ENCODE results near the gene HYCC1.
A peak's percentile ranks its signal among the peaks of the same experiment; 100 is the strongest.

Gene HYCC1

DNA sequence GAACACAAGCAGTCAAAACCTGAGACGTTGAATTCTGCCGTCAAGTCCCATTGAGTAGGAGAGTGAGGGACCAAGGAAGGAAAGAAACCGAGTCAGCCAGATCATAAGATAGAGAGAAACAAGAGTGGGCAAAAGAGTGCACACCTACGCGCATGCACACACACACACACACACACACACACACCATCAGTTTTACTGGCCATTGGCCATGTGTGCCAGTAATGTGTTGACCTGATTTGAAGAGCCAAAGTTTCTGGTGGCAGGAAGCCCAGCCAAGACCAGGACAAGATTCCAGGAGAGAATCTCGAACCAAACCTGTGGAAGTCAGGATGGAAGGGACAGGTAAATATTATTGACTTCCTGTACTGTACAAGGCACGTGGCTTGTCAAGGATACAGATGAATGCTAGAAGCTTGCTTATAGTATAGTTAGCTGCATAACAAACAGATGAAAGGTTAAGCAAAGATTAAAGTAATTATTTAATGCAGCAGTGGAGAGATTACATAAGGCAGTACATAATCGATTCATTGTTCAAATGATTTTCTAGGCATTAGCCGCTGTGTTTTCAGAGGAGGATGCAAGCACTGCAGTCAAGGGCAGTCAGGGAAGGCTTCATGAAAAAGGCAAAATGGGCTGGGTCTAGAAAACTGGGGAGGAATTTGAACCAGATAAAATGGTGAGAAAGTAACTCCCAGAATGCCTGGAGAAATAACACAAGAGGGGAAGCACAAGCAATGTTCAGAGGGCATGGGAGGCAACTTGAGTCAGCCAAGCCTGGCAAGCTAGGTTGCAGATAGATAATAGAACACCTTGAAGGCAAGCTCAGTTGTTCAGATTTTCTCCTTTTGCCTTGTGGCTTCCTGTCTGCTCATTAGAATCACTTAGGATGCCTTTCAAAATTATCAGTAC is 2.7 kb upstream of the HYCC1 start:
- no peak for DNase-seq

DNA sequence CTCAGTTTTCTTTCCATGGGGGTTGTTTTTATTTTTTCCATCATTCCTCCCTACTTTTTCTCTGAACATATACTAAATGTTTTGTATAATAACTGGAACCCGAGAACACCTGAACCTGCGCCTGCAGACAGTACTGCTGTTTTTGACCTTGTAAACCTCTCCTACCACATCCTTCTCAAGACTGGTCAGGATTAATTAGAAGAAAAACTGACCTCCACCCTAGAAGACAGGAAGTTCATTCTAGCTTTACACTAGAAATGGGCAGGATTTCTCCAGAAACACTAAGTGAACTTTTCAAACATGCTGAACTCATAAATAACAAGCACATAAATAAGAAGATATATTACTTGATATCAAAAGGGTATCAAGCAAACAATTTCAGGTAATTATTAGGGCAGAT is 751 bp upstream of the HYCC1 start:
- DNase-seq, result no peak

DNA sequence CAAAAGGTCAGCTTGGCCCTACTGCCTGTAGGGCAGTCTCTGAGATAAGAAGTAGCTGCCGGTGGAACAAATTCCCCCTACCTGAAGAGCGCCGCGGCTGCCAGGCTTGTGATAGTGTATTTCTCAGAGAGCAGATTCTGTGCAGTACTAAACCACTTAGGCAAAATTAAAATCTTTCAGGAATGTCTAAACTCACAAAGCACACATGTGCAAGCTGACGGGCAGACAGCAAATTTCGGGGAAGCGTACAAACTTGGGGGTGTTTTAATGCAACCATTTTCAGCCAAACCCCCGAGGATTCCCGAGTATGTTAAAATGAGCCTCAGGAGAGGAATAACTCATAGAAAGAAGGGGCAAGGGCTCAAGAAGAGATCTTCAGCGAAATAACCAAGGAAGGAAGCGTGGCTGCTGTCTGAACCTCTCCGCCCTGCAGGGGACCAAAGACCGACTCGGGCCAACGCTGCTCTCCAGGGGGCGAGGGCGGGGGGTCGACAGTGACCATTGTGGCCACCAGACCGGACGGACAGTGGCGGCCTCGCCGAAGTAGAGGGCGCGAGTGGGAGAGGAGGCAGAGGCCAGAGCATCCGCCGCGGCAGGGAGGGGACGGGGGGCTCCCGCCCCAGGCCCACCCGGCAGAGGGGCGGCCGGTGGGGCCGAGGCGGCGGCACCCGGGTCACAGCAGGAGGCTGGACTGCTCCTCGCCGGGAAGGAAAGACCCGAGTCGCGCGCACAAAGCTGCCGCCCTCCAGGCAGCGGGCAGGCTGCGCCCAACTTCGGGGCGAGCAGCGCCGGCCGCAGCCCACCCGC is 819 bp downstream of the HYCC1 start:
- DNase-seq, result peak in 2 of 4 experiments; percentile 7 to 8

DNA sequence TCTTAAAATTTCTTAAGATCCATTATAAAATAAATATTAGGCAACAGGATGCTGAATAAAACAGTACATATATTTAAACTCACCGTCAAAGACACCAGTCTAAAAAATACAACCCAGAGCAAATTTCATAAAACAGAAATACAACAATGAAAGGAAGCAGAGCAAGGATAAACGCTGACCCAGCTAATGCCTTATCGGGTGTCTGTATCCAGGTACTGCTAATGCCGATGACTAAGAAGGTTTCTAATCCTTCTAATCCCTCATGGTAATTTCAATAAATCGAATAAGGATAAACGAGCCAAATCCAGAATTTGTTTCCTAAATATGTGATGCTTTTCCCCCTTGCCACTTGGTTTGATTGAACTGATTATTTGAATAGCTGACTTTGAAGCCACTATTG is 1.7 kb downstream of the HYCC1 start:
- no peak for DNase-seq

DNA sequence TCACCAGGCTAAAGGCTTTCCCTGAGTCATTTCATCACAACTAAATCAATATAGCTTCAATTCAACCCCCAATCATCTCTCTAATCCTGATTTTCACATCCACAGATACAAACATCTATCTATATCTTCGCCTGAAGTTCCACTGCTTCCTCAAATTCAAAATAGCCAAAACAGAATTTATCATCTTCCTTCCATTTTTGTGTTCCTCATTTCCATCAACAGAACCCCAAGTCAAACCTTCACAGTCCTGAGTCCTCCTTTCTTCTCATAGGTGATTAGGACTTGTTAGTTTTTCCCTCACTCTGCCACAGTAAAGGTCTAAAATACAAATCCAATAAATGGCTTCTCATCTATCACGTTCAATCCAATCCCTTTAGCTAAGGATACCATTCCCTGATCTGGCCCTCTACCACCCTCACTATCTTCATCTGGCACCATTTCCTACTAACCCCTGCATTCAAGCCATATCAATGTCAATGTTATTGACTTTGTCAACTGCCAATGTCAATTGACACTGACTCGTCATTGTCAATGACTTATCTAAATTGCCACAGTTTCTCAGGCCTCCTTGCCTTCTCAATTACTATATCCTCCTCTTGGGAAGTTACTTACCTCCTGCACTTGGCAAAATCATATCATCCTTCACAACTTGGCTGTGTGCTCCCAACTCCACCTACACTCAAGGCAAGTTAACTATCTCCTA is 2.6 kb downstream of the HYCC1 start:
- DNase-seq, result no peak

DNA sequence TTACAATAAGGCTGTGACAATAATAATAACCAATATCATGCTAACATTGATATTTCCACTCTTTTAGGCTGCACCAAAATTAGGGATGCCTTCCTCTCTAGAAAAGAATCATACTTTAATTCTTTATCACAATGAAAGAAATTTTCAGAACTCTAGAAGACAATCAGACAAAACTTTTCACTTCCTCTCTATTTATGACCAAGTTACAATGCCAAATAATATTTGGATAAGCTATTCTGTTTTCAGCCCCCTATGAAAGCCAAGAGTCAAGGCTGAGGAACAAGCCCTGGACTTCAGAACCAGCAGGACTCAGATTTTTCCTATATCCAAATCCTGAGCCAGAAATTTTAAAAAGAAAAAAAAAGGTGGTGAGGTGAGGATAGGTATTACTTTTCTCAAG is 4.6 kb downstream of the HYCC1 start:
- no peak for DNase-seq

DNA sequence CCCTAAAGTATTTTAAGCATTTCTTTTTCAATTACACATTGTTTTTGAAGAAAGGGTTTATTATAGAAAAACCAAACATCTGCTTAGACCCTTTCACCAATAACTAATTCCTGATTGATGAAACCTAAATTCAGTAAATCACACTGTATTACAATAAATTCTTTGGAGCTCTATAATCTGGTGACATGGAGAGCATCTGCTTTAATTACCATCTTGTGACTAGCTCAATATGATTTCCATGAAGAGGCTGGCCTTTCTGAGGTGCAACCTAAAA is 9.7 kb downstream of the HYCC1 start:
- no peak for DNase-seq

DNA sequence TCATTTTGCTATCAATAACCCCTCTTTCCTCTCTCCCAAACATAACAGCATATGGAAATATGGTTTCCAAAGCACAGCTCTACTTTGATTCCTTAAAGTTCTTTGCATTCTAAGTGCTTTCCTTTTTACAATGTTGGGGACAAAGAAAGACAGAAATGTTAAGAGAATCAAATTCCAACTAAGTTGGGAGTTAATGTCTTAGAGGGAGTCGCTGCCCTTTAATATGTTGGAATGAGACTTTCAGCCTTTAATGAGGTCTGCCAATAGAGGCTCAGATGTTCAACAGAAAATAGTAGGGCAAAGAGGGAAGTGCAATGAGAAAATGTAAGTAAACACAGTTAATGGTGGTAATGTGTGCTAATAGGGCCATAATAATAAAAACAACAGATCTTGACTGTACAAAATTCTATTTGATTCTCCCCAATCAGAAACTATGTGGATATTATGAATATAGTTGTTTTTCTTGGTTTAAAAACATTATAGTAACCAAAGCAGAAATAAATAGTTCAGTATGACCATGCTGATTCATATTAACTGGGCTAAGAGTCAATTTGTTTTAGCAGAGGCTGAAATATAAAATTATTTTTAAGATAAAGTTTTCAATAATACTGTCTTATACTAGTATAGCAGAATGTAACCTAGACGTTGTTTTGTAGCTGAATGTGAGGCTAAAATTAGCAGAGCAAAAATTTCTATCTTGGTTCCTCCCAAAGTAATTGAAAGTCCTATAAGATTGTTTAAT is 10.3 kb downstream of the HYCC1 start:
- DNase-seq, result no peak

DNA sequence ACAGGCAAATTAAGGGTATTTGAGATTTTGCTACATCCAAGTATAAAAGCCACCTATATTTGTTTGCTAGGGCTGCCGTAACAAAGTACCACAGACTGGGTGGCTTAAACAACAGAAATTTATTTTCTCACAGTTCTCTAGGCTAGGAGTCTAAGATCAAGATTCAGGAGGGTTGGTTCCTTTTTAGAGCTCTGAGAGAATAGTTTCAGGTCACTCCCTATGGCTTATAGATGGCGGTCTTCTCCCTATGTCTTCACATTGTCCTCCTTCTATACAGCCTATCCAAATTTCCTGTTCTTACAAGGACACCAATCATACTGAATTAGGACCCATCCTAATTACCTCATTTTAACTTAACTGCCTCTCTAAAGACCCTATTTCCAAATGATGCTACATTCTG is 11.2 kb downstream of the HYCC1 start:
- DNase-seq, result no peak

DNA sequence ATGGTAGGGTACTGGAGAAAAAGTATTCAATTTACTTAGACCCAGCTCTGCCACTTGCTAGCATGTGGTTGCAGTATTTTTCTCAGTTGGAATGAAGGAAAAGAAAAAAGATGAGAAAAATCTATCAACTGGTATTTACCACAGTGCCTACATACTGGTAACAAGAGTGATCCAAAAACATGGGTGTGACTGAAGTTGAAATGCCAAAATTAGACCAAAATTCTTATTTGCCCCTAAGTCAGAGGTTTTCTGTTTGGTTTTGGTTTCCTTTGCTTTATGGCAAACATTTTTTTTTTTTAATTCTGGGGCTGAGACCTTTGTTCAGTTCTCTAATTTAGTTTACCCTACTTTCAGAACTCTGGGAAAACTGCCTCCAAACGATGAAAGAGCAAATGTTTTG is 12.3 kb downstream of the HYCC1 start:
- no peak for DNase-seq

DNA sequence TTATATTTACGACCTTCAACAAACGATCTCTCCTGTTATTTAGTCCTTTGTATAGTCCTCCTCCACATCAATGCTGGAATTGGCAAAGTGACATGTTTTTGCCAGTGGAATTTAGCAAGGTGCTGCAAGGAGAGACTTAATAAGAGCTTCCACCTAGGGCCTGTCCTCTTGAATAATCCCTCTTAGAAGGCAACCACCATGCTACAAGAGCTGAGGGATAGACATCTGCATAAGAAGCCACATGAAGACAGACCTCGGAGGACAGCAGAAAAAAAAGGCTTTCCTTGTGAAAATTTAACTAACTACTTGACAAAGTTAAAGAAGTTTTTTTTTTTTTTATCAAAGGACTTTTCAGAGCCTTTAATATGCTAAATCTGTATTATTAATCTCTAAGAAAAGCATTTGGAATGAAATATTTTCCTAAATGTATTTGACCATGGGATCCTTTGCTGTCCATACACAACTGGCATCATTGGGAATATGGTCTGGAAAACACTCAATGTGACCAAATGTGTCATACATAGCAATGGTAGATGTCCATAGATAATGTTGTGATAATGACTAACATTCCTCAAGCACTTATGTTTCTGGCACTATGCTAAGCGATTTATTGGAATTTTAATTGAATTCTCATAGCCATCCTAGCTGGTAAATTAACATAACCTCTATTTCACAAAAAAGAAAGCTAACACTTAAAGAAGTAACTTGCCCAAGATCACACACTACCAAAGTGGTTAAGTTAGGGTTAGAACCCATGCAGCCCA is 13.2 kb downstream of the HYCC1 start:
- no peak for DNase-seq

DNA sequence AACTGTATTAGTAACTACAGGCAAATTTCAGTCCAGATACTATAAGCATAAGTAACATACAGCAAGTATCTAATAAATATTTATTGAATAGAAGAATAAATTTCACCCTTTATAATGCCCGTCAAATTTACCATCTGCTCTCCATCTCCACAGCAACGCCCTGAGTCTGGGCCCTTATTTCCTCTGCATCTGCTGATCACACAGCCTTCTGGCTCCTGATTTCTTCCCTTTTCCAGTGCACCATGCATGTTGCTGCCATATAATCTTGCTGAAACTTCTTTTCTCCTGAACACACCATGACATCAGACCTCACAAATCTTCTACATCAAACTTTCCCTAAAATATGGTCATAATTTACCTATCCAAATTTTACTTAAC is 15.4 kb downstream of the HYCC1 start:
- DNase-seq, result no peak

DNA sequence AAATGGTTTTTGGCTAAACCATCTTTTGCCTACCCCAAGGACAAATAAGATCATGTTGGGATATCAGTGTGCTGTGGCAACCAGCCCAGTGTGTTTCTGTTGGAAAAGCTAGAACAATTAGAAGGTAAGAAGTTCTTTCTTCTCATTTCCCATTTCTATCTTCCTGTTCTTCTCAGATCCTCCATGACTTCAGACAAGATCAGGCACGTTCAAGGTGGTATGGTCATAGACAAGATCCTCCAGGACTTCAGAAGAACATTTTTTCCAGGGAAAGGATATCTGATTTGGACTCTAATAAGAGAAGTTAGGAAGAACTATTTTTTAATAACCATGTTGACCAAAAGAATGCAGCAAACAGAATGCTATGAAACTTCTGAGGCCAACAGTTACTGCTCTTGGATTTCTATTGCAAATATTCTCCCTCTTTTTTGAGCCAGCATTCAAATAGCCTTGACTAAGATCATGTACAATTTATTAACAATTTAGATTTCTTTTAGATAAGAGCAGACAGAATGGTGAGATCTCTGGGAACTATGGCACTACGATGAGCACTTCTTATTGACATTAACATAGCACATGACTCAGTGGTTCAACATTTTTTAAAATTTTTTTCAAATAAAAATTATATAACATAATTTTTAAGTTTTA is 15.9 kb downstream of the HYCC1 start:
- no peak for DNase-seq

DNA sequence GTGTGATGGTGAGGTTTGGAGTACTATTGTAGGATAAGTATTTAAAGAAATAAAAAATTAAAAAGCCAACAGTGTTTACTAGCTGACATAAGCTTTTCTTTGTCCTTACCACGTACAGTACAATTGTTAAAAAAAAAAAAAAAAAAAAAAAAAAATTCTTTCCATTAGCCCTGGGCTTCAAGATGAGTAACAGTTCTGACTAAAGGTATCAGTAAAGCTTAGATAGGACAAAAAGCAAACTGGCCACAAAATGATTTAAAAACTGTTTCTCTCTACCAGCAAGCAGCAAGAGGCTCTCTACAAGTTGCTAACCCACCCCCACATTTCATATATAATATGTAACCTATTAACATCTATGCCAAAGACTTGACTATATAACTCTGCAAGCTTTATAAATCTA is 17.5 kb downstream of the HYCC1 start:
- no peak for DNase-seq

DNA sequence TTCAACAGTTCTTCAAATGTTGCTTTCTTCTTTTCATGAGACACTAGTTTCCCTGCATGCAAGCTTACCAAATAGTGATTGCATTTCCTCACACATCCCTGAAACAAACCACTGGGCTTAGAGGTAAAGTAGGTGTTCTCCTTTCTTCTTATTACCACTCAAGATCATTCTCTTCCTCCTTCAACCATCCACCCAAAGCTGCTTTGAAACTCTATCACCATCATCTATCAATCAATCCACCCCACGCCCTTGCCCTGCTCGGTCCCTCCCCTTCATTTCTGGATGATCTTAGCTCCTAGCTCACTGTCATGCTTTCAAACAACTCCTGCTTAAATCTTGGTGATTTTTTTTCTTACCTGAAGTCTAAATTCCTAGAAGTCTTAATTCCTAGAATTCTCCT is 18.9 kb downstream of the HYCC1 start:
- DNase-seq, result no peak

DNA sequence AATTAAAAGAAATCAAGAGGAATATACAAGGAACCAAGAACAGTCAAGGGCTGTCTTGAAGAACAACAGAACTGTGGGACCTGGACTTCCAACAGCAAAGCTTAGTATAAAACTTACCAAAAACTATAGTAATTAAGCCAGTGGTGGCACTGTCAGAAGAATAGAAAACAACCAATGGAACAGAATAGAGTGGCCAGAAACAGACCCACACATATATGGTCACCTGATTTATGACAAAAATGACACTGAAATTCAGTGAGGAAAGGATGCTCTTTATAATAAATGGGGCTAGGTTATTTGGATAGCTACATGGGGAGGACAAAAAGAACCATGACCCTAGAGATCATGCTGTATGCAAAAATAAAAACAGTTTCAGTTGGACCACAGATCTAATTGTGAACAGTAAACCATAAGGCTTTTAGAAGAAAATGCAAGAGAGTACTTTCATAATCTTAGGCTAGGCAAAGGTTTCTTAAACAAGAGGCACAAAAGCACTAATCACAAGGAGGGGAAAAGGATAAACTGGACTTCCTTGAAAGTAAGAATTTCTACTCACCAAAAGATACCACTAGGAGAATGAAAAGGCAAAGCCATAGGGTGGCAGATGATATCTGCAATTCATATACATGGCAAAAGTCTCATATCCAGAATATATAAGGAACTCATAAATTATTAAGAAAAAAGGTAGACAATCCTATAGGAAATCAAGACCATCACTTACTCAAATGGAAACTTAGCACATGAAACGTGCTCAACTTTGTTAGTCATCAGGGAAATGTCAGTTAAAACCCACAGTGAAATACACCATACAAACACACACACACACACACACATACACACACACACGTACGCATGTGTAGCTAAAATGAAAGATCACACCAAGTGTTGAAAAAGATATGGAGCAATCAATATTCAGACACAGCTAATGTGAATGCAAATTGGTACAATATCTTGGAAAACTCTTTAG is 20.8 kb downstream of the HYCC1 start:
- DNase-seq, result no peak

DNA sequence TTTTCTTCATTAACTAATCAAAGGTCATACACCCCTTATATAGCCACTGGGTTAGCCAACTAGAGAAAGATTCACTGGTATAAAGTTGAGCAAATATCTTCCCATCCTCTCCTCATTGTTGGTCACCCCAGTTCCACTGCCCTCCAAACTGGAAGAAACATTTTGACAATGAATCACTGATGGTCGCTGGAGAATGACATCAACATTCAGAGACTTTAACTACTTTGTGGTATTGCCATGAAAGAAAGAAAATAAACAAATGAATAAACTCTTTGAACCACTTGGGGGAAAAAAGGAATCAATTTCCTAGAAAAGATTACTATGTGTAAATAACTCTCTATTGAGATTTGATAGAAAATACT is 23.4 kb downstream of the HYCC1 start:
- DNase-seq, result no peak

DNA sequence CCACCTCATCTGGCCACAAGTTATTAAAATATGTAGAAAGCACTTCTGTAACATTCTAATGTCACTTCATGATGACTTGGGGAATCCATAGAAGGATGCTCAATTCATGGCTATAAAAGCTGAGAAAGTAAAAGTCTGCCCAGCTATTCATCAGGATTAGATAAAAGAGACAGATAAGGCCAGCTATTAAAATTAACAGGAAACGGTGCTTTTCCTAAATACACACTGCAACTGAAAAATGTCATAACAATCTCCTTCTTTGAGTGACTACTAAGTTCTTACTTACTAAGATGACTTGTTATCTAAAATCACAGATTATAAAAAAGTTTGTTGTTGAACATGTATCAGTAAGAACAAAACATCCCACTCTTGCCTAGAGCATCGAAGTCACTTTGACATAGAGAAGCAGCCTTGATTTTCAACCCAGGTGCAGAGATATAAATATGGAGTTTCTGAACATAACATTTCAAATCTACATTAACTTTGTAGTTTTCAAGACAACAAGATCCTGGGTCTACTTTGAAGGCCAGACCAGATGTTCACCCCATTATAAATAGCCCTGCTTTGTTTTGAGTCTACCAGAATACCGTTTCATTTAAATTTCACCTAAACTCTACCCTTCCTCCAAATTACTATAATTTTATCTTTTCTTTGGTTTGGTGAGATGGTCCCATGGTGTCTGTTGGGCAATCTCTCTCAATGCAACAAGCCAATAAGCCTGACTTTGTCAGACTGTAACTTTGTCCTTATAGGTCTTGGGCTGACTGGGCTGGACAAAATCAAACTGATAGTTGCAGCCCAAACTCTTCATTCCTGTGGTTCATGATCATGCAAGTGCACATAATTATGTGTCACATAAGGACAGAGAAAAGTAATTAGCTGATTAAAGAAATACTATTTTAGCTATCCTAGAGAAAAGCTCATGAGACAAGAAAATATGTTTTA is 24.0 kb downstream of the HYCC1 start:
- DNase-seq, result no peak

DNA sequence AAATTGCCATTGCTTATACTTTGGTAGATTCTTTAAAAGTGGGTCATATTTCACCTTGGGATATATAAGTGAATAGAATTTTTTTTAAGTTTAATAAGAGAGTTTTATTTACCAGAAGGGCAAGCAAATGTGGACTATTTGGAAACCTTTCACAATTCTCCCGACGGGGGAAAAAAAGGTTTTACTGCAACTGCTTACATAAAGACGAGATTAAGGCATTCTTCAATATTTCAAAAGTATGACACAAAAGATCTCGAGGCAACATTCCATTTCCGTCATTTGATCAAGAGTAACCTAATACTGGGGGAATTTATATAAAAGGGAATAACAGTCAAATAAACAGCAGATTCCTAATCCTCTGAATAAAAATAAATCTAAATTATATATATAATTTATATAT is 28.5 kb downstream of the HYCC1 start:
- no peak for DNase-seq
